Smooth muscle cell (in vitro differentiated cells): ENCODE data around the gene DDAH1. TPM values are rescaled to one million over a fixed set of nuclear protein-coding genes. Genes with fewer than 3 reads are reported as not detected.
A peak's percentile ranks its signal among the peaks of the same experiment; 100 is the strongest.

Experiments
- DNase-seq: peaks from one replicate; lab custom pipeline; 2025; ENCODE audit not compliant: unreplicated experiment; lab: John Stamatoyannopoulos, UW
- H2AFZ ChIP-seq: fragments of 200-600 bp; sonication (generic); 2 replicates; pipeline ENCODE4 v1.6.0; 2016; ENCODE audit warnings: antibody characterized with exemption, low read depth, mild to moderate bottlenecking
- H3F3A ChIP-seq: fragments of 200-600 bp; sonication (generic); 2 replicates; pipeline ENCODE4 v1.6.0; 2017; ENCODE audit warnings: antibody characterized with exemption, low read depth
- H3K27ac ChIP-seq: fragments of 200-600 bp; sonication (generic); 2 replicates; pipeline ENCODE4 v1.5.1; 2016; ENCODE audit warnings: low read depth, mild to moderate bottlenecking
- H3K27me3 ChIP-seq: fragments of 200-600 bp; sonication (generic); 2 replicates; pipeline ENCODE4 v1.6.1; 2016; ENCODE audit warnings: low read depth, mild to moderate bottlenecking
- H3K36me3 ChIP-seq: fragments of 200-600 bp; sonication (generic); 2 replicates; pipeline ENCODE4 v1.5.1; 2016; ENCODE audit warnings: low read depth
- H3K4me1 ChIP-seq: fragments of 200-600 bp; sonication (generic); 2 replicates; pipeline ENCODE4 v1.5.1; 2016; ENCODE audit warnings: low read depth
- H3K4me2 ChIP-seq: fragments of 200-600 bp; sonication (generic); 2 replicates; pipeline ENCODE4 v1.6.0; 2016; ENCODE audit warnings: mild to moderate bottlenecking
- H3K4me3 ChIP-seq: fragments of 200-600 bp; sonication (generic); 2 replicates; pipeline ENCODE4 v1.5.1; 2016; ENCODE audit warnings: mild to moderate bottlenecking
- H3K79me2 ChIP-seq: fragments of 200-600 bp; sonication (generic); 2 replicates; pipeline ENCODE4 v1.6.0; 2016; ENCODE audit warnings: low read depth, mild to moderate bottlenecking
- H3K9ac ChIP-seq: fragments of 200-600 bp; sonication (generic); 2 replicates; pipeline ENCODE4 v1.6.0; 2016; ENCODE audit warnings: low read depth
- H3K9me3 ChIP-seq: fragments of 200-600 bp; sonication (generic); replicated peaks from 2 replicates; pipeline ENCODE4 v1.5.1; 2016; ENCODE audit warnings: low read depth
- H4K20me1 ChIP-seq: fragments of 200-600 bp; sonication (generic); 2 replicates; pipeline ENCODE4 v1.6.0; 2016; ENCODE audit warnings: low read depth
- WGBS: methylation state at CpG from one replicate; pipeline ENCODE4 v1.1.7; 2016; ENCODE audit warnings: low lambda C conversion rate; 5-methylcytosine and 5-hydroxymethylcytosine counted together
- polyA plus RNA-seq: library from polyadenylated mRNA; unstranded; fragments of >200 nt; fragmentation: Nextera tagmentation; extraction: Ambion mirVana; gene quantifications from 2 replicates; pipeline ENCODE4 v1.2.1, GENCODE V29; 2016
- total RNA-seq: library from RNA; depleted of rRNA; stranded (reverse); fragments of >200 nt; gene quantifications from 2 replicates; pipeline ENCODE4 v1.2.3, GENCODE V29; 2014
- TF ChIP-seq, protein P1 (sequence below): fragments of 200-600 bp; sonication (generic); IDR thresholded peaks from 2 replicates; pipeline ENCODE4 v1.5.1; 2017; ENCODE audit warnings: borderline replicate concordance, mild to moderate bottlenecking, antibody characterized with exemption; ENCODE audit not compliant: insufficient read depth, poor library complexity, severe bottlenecking

Gene DDAH1
- total and polyA plus RNA-seq, 2 experiments from 2014 or later: 13.8 to 30.8 TPM

DNA sequence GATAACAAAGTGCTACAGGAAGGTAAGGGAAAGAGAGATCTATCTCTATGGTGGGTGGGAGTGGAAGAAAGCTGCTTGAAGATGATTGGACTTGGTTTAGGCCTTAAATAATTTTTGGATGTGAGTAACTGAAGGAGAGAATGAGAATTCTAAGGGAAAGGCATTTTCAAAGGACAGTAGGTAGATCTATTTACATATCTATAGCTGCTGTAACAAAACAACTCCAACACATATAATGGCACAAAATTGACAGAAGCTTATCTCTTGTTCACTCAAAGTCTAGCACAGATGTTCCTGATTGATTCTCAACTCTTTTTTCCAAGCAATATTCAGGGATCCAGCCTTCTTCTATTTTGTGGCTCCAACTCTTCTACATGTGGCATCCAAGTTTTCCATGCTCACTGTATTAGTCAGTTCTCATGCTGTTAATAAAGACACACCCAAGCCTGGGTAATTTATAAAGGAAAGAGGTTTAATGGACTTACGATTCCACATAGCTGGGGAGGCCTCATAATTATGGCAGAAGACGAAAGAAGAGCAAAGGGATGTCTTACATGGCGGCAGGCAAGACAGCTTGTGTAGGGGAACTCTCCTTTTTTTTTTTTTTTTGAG is 3.1 kb upstream of the DDAH1 start:
- no peaks in the 10 kb centered on the region for H3F3A ChIP-seq
- no peak for DNase-seq
- H3K9me3 ChIP-seq: no peaks in the 10 kb centered on the region
- H4K20me1 ChIP-seq: no peaks in the 10 kb centered on the region
- no peaks in the 10 kb centered on the region for H3K4me1 ChIP-seq
- H3K79me2 ChIP-seq: no peaks in the 10 kb centered on the region
- H3K27ac ChIP-seq: no peak overlapping the region
- H3K4me2 ChIP-seq: no peak overlapping the region
- H3K4me3 ChIP-seq: no peak overlapping the region
- 96% methylated on average over 3 of the region's 3 CpGs for WGBS
- no peak overlapping the region for H3K9ac ChIP-seq
- H3K27me3 ChIP-seq: no peaks in the 10 kb centered on the region
- TF ChIP-seq, protein P1, sequence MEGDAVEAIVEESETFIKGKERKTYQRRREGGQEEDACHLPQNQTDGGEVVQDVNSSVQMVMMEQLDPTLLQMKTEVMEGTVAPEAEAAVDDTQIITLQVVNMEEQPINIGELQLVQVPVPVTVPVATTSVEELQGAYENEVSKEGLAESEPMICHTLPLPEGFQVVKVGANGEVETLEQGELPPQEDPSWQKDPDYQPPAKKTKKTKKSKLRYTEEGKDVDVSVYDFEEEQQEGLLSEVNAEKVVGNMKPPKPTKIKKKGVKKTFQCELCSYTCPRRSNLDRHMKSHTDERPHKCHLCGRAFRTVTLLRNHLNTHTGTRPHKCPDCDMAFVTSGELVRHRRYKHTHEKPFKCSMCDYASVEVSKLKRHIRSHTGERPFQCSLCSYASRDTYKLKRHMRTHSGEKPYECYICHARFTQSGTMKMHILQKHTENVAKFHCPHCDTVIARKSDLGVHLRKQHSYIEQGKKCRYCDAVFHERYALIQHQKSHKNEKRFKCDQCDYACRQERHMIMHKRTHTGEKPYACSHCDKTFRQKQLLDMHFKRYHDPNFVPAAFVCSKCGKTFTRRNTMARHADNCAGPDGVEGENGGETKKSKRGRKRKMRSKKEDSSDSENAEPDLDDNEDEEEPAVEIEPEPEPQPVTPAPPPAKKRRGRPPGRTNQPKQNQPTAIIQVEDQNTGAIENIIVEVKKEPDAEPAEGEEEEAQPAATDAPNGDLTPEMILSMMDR: no peak
- peaks cover 3% of the 10 kb centered on the region for H3K36me3 ChIP-seq
- H2AFZ ChIP-seq: no peak overlapping the region

DNA sequence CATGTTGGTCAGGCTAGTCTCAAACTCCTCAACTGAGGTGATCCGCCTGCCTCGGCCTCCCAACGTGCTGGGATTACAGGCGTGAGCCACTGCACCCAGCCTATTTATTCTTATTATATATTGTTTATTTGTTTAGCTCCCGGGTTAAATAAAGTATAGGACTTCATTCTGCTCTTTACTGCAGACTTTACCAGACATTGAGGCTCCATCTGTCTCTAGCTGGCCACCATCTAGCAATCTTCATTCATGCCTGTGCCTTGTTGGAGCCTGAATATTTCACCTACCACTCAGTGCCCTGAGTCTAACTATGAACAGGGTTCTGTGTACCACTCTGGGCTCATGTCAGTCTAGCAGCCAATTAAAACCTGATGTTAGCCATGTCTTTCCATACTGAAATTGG is 2.1 kb upstream of the DDAH1 start:
- Histone ChIP-seq H3F3A (no peaks in the 10 kb centered on the region), H3K4me2 (no peak overlapping the region), H3K4me3 (no peak overlapping the region), H3K9ac (no peak overlapping the region), H3K27ac (no peak overlapping the region), H2AFZ (no peak overlapping the region), H3K36me3 (no peaks in the 10 kb centered on the region), H3K27me3 (no peaks in the 10 kb centered on the region), H3K4me1 (no peaks in the 10 kb centered on the region), H4K20me1 (peaks cover under 1% of the 10 kb centered on the region), H3K79me2 (no peaks in the 10 kb centered on the region), H3K9me3 (no peaks in the 10 kb centered on the region)
- TF ChIP-seq, protein P1: no peak
- no peak for DNase-seq
- WGBS: 97% methylated on average over 5 of the region's 5 CpGs

DNA sequence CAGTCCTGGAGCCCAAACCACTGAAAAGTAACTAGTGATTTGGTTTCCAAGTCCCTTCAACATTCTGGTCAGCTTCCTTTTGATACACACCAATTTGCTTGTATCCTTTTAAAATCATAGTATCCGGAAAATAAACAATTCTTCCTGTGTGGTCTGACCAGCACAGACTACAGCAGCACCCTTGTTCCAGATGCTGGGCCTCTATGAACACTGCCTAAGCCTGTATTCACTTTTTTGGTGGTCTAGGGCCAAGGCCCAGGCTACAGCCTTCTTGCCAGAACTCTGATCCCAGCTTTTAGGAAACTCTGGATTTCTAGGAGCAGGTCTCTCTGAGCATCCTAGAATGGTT is 801 bp upstream of the DDAH1 start:
- Histone ChIP-seq H3K27ac (no peak overlapping the region), H3K4me1 (no peaks in the 10 kb centered on the region), H3K36me3 (no peaks in the 10 kb centered on the region), H2AFZ (no peak overlapping the region), H3K4me3 (peak overlapping the region; percentile 71), H3K27me3 (no peaks in the 10 kb centered on the region), H3K9me3 (no peaks in the 10 kb centered on the region), H3K79me2 (peaks cover 7% of the 10 kb centered on the region), H3K4me2 (peak overlapping the region; percentile 93), H4K20me1 (peaks cover 8% of the 10 kb centered on the region), H3F3A (no peaks in the 10 kb centered on the region), H3K9ac (no peak overlapping the region)
- DNase-seq: no peak
- 84% methylated on average over 1 of the region's 1 CpG for WGBS
- TF ChIP-seq, protein P1: no peak

DNA sequence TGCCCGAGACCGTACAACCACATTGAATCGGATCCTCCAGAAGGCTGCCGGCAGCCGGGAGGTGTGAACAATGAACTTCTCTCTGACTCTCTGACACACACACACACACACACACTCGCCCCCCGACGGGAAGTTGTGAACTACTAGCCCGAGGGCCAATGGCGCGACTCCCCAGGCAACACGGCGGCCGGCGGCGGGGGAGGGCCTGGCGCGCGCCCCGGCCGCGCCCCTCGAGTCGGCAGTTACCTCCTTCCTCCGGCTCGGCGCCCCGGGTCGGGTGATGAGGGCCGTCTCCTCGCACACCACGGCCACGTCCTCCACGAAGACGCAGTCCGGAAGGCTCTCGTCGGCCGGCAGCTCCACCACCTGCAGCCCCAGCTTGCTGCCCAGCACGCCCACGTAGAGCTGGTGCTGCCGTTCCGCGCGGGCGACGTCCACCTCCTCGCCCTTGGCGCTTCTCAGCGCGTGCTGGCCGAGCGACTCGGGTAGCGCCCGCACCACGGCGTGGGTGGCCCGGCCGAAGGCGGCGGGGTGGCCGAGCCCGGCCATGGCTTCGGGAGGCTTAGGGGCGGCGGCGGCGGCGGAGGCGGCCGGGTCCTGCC is 361 bp downstream of the DDAH1 start:
- Histone ChIP-seq H3K36me3 (no peaks in the 10 kb centered on the region), H2AFZ (peak overlapping the region; percentile 72), H4K20me1 (peaks cover 8% of the 10 kb centered on the region), H3K9ac (peak overlapping the region; percentile 60), H3K4me3 (peak overlapping the region; percentile 71), H3K79me2 (peaks cover 7% of the 10 kb centered on the region), H3K4me2 (peak overlapping the region; percentile 93), H3K27me3 (no peaks in the 10 kb centered on the region), H3K27ac (no peak overlapping the region), H3K9me3 (no peaks in the 10 kb centered on the region), H3K4me1 (no peaks in the 10 kb centered on the region), H3F3A (no peaks in the 10 kb centered on the region)
- TF ChIP-seq, protein P1: no peak
- under 1% methylated on average over 61 of the region's 72 CpGs for WGBS
- peak; percentile 24 for DNase-seq
